ENCODE results near the gene HMGN5. TPM values are rescaled to one million over a fixed set of nuclear protein-coding genes. Genes with fewer than 3 reads are reported as not detected.

The HMGN5 gene
- total RNA-seq, 1 donor from 2014 or later = 0.96 TPM

- TF ChIP-seq CTCF (IDR thresholded peaks at IDR 0.05; ENCODE audit: insufficient read depth, low read length, poor library complexity, severe bottlenecking) = no peak
- Histone ChIP-seq H3K27me3 (ENCODE audit: control insufficient read depth, insufficient read depth, low read length) (no peaks in the 10 kb centered on the region), H3K36me3 (ENCODE audit: control insufficient read depth, insufficient read depth, low read length) (no peaks in the 10 kb centered on the region), H3K4me3 (ENCODE audit: low read depth, low read length) (no peak overlapping the region)
- no peak for DNase-seq (ENCODE audit: low read depth)
These were observed 4.8 kb upstream of the HMGN5 start for GRCh38 chrX:81206476-81206875.

DNA sequence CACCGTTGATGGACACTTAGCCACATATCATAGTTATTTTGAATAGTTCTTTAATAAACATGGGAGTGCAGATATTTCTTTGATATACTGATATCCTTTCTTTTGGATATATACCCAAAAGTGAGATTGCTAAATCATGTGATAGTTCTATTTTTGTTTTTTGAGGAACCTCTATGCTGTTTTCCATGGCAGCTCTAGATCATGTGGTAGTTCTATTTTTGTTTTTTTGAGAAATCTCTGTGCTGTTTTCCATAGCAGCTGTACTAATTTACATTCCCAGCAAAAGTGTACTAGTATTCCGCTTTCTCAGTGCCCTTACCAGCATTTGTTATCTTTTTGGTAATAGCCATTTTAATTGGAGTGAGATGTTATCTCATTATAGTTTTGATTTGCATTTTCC lies 3.8 kb upstream of the HMGN5 start:
- Histone ChIP-seq H3K36me3 (ENCODE audit: control insufficient read depth, insufficient read depth, low read length) (no peaks in the 10 kb centered on the region), H3K4me3 (ENCODE audit: low read depth, low read length) (no peak overlapping the region), H3K27me3 (ENCODE audit: control insufficient read depth, insufficient read depth, low read length) (no peaks in the 10 kb centered on the region)
- no peak for DNase-seq (ENCODE audit: low read depth)
- no peak for TF ChIP-seq CTCF (IDR thresholded peaks at IDR 0.05; ENCODE audit: insufficient read depth, low read length, poor library complexity, severe bottlenecking)

DNA sequence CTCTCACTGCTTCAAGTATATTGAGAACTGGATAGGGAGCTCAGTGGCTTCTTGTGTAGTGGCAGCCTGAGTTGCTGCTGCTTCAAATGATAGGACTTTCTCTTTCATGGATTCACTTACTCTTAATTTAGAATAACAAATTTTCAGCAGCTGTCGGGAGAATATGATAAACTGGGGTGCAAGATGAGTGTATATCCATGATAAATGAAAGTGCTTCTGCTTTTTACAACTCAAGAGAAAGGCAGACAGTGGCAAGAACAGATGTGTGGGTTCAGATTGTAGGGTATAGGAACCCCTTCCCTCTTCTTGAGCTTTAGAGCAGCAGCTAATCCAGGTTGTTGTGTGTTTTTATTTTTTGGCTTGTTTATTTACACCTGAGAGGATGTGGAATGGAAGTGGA lies 1.2 kb upstream of the HMGN5 start:
- no peak for DNase-seq (ENCODE audit: low read depth)
- no peak for TF ChIP-seq CTCF (IDR thresholded peaks at IDR 0.05; ENCODE audit: insufficient read depth, low read length, poor library complexity, severe bottlenecking)
- H3K4me3 ChIP-seq (ENCODE audit: low read depth, low read length) = peak overlapping the region; percentile 73

DNA sequence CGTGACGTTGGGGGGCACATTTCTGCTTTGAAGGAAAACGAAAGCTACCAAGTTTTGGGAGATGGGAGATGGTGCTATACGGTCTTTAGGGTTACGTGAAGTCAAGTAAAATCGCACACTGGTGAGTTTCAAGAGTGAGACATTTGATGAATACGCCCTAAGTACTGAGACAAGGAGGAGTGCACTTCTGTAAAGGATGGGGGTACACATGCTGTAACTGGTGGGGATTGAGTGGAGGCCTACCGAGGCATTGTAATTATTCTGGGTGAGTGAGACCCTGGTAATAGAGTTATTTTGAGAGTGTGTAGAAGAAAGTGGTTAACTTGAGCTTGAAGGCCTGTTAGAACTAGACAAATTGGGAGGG lies 725 bp upstream of the HMGN5 start:
- no peak for TF ChIP-seq CTCF (IDR thresholded peaks at IDR 0.05; ENCODE audit: insufficient read depth, low read length, poor library complexity, severe bottlenecking)
- DNase-seq (ENCODE audit: low read depth) = no peak
- Histone ChIP-seq H3K36me3 (ENCODE audit: control insufficient read depth, insufficient read depth, low read length) (no peaks in the 10 kb centered on the region), H3K4me3 (ENCODE audit: low read depth, low read length) (peak overlapping the region; percentile 73), H3K27me3 (ENCODE audit: control insufficient read depth, insufficient read depth, low read length) (no peaks in the 10 kb centered on the region)

More for the DNA sequence above, 1.2 kb upstream of the HMGN5 start:
- Histone ChIP-seq H3K27me3 (ENCODE audit: control insufficient read depth, insufficient read depth, low read length) (no peaks in the 10 kb centered on the region), H3K36me3 (ENCODE audit: control insufficient read depth, insufficient read depth, low read length) (no peaks in the 10 kb centered on the region)

DNA sequence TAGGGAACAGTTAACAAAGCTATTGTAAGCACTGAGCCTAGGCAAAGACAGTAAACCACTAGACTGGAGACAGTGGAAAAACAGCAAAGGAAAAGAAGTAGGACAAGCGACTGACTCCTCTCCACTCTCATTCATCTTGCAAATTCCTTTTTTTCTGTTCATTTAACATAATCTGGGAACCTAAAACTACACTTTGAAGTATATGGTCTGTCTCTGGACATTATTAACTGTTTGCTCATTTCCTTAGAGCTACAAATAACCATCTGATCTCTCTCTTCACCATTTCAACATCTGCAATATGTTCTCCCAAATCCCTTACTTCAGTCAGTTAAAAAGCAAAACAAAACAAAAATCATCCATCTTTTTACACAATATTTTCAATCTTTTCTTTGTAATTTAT lies 642 bp downstream of the HMGN5 start:
- Histone ChIP-seq H3K4me3 (ENCODE audit: low read depth, low read length) (peak overlapping the region; percentile 73), H3K36me3 (ENCODE audit: control insufficient read depth, insufficient read depth, low read length) (no peaks in the 10 kb centered on the region), H3K27me3 (ENCODE audit: control insufficient read depth, insufficient read depth, low read length) (no peaks in the 10 kb centered on the region)
- DNase-seq (ENCODE audit: low read depth) = no peak
- no peak for TF ChIP-seq CTCF (IDR thresholded peaks at IDR 0.05; ENCODE audit: insufficient read depth, low read length, poor library complexity, severe bottlenecking)

DNA sequence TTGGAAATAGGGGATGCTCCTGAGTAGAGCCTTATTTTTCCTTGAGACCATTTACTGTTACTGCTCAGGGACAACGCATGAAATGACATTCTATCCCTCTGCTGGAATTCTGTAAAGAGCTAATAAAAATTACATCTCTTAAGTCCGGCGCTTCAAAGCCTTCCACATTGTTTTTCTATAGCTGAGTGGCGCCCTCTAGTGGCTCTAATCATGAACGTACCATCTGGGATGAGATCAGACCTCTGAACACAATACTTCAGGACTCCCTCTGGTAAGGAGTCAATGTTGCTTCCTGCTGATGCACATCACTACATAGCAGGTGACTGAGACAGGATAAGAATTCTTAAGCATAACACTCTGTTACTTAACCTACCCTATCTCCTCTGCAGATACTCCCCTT lies 6.0 kb downstream of the HMGN5 start:
- Histone ChIP-seq H3K27me3 (ENCODE audit: control insufficient read depth, insufficient read depth, low read length) (no peaks in the 10 kb centered on the region), H3K4me3 (ENCODE audit: low read depth, low read length) (no peak overlapping the region), H3K36me3 (ENCODE audit: control insufficient read depth, insufficient read depth, low read length) (no peaks in the 10 kb centered on the region)
- TF ChIP-seq CTCF (IDR thresholded peaks at IDR 0.05; ENCODE audit: insufficient read depth, low read length, poor library complexity, severe bottlenecking) = peak; percentile 69
- no peak for DNase-seq (ENCODE audit: low read depth)

Data from kidney epithelial cell (primary cell).